T-cell (primary cell): Measurements from ENCODE around the gene MEAF6. TPM values are rescaled to one million over a fixed set of nuclear protein-coding genes. Genes with fewer than 3 reads are reported as not detected.

Experiments
- ATAC-seq, 4 experiments: fragments of 200-7000 bp in 3 of 4; fragments of 150-1000 bp in 1 of 4; cut with Tn5 transposase; replicated peaks in 1 of 4; 1 replicate in 3 of 4; 2 replicates in 1 of 4; pipeline ENCODE4 v1.10.0; 2021; ENCODE audit warnings: moderate library complexity in 3 of 4, mild to moderate bottlenecking in 2 of 4, moderate number of reproducible peaks in 1 of 4
- CTCF ChIA-PET, 2 donors: fragments of 300-600 bp; sonication (Branson Sonifier 250); formaldehyde crosslinking; loops; one replicate each; lab custom pipeline; 2022; ENCODE audit warnings: antibody characterized with exemption in 2 of 2; lab: Charles Lee
- POLR2A ChIA-PET, 2 donors: fragments of 300-600 bp; sonication (Branson Sonifier 250); formaldehyde crosslinking; loops; one replicate each; lab custom pipeline; 2022; ENCODE audit warnings: antibody characterized with exemption in 2 of 2; lab: Charles Lee
- DNase-seq, 35 experiments: peaks; one replicate each; pipeline versions ENCODE4 v3.0.0 to v3.0.0-alpha.2; 2013 to 2023
- H3K27ac ChIP-seq: one replicate; pipeline ENCODE4 v1.5.1; 2013; ENCODE audit warnings: low read length
- H3K27me3 ChIP-seq, 2 experiments: replicated peaks in 1 of 2; 1 replicate in 1 of 2; 2 replicates in 1 of 2; pipeline versions ENCODE4 v1.6.1 to v1.7.0; 2013; ENCODE audit warnings: low read length in 1 of 2, mixed read lengths in 1 of 2; ENCODE audit not compliant: control insufficient read depth in 2 of 2, insufficient read depth in 2 of 2; ENCODE audit errors: extremely low read depth in 1 of 2
- H3K36me3 ChIP-seq, 2 donors: 1 replicate in 1 of 2; 2 replicates in 1 of 2; pipeline versions ENCODE4 v1.6.1 to v1.7.0; 2013; ENCODE audit warnings: low read length in 1 of 2; ENCODE audit not compliant: control insufficient read depth in 2 of 2, insufficient read depth in 1 of 2; ENCODE audit errors: extremely low read depth in 1 of 2
- H3K4me1 ChIP-seq, 2 experiments: 1 replicate in 1 of 2; 2 replicates in 1 of 2; pipeline versions ENCODE4 v1.6.1 to v1.7.0; 2013; ENCODE audit warnings: low read length in 2 of 2, mixed read lengths in 1 of 2; ENCODE audit not compliant: insufficient read depth in 2 of 2, control insufficient read depth in 1 of 2; ENCODE audit errors: extremely low read depth in 1 of 2
- H3K4me3 ChIP-seq, 2 donors: 1 replicate in 1 of 2; 2 replicates in 1 of 2; pipeline versions ENCODE4 v1.5.1 to v1.7.0; 2013; ENCODE audit warnings: mild to moderate bottlenecking in 2 of 2, low read length in 1 of 2, moderate library complexity in 1 of 2; ENCODE audit not compliant: control insufficient read depth in 1 of 2; ENCODE audit errors: extremely low read depth in 1 of 2
- H3K9me3 ChIP-seq: 2 replicates; pipeline ENCODE4 v1.7.0; 2013
- H3K27ac Mint-ChIP-seq, 2 donors: one replicate each; pipeline ENCODE4 v1.8.0; 2020 to 2021; ENCODE audit warnings: mild to moderate bottlenecking in 2 of 2, mixed read lengths in 2 of 2
- H3K27me3 Mint-ChIP-seq, 2 donors: one replicate each; pipeline ENCODE4 v1.8.0; 2021 to 2022; ENCODE audit warnings: mixed read lengths in 2 of 2
- H3K36me3 Mint-ChIP-seq: one replicate; pipeline ENCODE4 v1.8.0; 2021; ENCODE audit warnings: mixed read lengths
- H3K4me1 Mint-ChIP-seq, 3 donors: one replicate each; pipeline ENCODE4 v1.8.0; 2020 to 2022; ENCODE audit warnings: mixed read lengths in 3 of 3, mild to moderate bottlenecking in 1 of 3
- H3K4me3 Mint-ChIP-seq, 3 donors: one replicate each; pipeline ENCODE4 v1.8.0; 2020 to 2022; ENCODE audit warnings: mild to moderate bottlenecking in 3 of 3, mixed read lengths in 3 of 3, moderate library complexity in 3 of 3
- H3K9me3 Mint-ChIP-seq, 3 donors: one replicate each; pipeline ENCODE4 v1.8.0; 2020 to 2022; ENCODE audit warnings: mixed read lengths in 3 of 3
- WGBS: methylation state at CpG from one replicate; pipeline ENCODE4 v1.1.5; 2013; ENCODE audit warnings: missing lambda C conversion rate; ENCODE audit not compliant: insufficient coverage; 5-methylcytosine and 5-hydroxymethylcytosine counted together
- total RNA-seq, 35 experiments: library from RNA in 6 of 35; stranded (reverse) in 6 of 35; fragments of 120-200 nt in 1 of 35; gene quantifications; one replicate each; pipeline versions ENCODE4 v1.2.1 to v1.2.4 and lab custom pipeline; 2013 to 2026

MEAF6 gene
- total RNA-seq, 5 donors from 2014 or later (not counting 1 experiment from before 2014, with no cell fraction given) = 54.0 to 86.3 (median 84.9) TPM

DNA sequence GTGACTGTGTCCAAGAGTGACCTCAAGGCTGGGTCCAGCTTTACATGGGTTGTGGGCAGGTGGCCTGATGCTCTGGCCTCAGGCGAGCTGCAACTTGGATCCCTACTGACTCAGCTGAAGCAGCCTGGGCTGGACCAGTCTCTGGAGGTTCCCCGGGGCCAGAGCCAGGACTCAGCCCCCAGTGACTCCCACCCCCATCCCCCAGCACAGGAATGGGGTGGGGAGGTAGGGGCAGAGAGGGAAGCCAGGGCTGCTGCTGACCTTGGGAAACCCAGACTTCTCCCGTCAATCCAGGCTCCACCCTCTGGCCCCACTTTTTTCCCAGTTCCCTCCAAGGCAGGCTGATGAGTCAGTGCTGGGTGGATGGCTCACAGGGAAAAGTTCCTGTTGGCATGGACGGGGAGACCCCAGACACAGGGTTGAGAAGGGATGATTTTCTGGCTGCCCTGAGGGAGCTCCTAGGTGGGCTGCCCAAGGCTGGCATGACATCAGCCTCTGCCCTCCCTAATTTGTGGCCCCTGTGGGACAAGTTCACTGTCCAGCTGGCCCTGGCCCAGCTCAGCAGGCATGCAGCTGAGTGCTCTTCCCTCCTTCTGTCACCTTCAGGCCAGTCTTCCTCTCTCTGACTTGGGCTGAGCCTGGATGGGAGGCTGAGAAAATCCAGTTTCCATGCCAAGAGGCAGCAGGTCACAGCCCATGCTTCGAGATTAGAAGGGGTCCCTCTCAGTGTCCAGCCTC lies 37.9 kb downstream of the MEAF6 start:
- 6% methylated on average over 2 of the region's 5 CpGs for WGBS
- DNase-seq (peak in 2 of 35 experiments; percentile 4 to 6), ATAC-seq (no peak)
- Histone ChIP-seq H3K27ac (peak overlapping the region; percentile 98), H3K4me1 (peaks cover 43 to 87% of the 10 kb centered on the region in 2 experiments), H3K36me3 (peaks cover 4 to 45% of the 10 kb centered on the region in 2 donors), H3K27me3 (no peaks in the 10 kb centered on the region), H3K9me3 (no peaks in the 10 kb centered on the region), H3K4me3 (peak overlapping the region; percentile 92 to 93)
- Mint-ChIP-seq H3K9me3 (no peaks in the 10 kb centered on the region), H3K27ac (peak overlapping the region; percentile 97 to 100), H3K4me1 (peaks cover 60 to 67% (median 66%) of the 10 kb centered on the region in 3 donors), H3K4me3 (peak overlapping the region; percentile 92 to 98 (median 95)), H3K36me3 (peaks cover 39% of the 10 kb centered on the region), H3K27me3 (no peaks in the 10 kb centered on the region)
- ChIA-PET POLR2A (interaction anchor here (0.6 to 1.7 kb wide), 4 partner anchors 9 to 1327 kb away, joined by 3 to 6 read pairs (median 4); partner anchors contain the start of gene TRAPPC3 (in 1 of the 2)), CTCF (interaction anchor here (0.9 to 1.4 kb wide), 2 partner anchors 10 kb away, joined by 5 to 9 read pairs; no protein-coding TSS in a partner anchor)

- no peaks in the 10 kb centered on the region for H3K9me3 Mint-ChIP-seq
- WGBS = 4% methylated on average over 9 of the region's 9 CpGs
- no peak for ATAC-seq
- H3K4me3 ChIP-seq = peak overlapping the region; percentile 92 to 93
- H3K4me1 Mint-ChIP-seq = peaks cover 59 to 66% (median 63%) of the 10 kb centered on the region in 3 donors
- peaks cover 35% of the 10 kb centered on the region for H3K36me3 Mint-ChIP-seq
- peak overlapping the region; percentile 92 to 98 (median 95) for H3K4me3 Mint-ChIP-seq
- H3K27ac ChIP-seq = peak overlapping the region; percentile 98
- ChIA-PET CTCF (interaction anchor here (0.8 to 2.0 kb wide), 3 partner anchors 9 to 18 kb away, joined by 3 to 9 read pairs (median 4); no protein-coding TSS in a partner anchor), POLR2A (interaction anchor here (0.6 to 1.7 kb wide), 2 partner anchors 9 to 1327 kb away, joined by 4 to 6 read pairs; partner anchors contain the start of gene TRAPPC3 (in 1 of the 2))
- H3K27ac Mint-ChIP-seq = peak overlapping the region; percentile 97 to 100
- peak in 2 of 35 experiments; percentile 3 to 27 for DNase-seq
- H3K9me3 ChIP-seq = no peaks in the 10 kb centered on the region
- no peaks in the 10 kb centered on the region for H3K27me3 Mint-ChIP-seq
- peaks cover 43 to 87% of the 10 kb centered on the region in 2 experiments for H3K4me1 ChIP-seq
- no peaks in the 10 kb centered on the region for H3K27me3 ChIP-seq
- peaks cover 3 to 39% of the 10 kb centered on the region in 2 donors for H3K36me3 ChIP-seq
Measured at GRCh38 chr1:37476087-37476452, 38.5 kb downstream of the MEAF6 start.

DNA sequence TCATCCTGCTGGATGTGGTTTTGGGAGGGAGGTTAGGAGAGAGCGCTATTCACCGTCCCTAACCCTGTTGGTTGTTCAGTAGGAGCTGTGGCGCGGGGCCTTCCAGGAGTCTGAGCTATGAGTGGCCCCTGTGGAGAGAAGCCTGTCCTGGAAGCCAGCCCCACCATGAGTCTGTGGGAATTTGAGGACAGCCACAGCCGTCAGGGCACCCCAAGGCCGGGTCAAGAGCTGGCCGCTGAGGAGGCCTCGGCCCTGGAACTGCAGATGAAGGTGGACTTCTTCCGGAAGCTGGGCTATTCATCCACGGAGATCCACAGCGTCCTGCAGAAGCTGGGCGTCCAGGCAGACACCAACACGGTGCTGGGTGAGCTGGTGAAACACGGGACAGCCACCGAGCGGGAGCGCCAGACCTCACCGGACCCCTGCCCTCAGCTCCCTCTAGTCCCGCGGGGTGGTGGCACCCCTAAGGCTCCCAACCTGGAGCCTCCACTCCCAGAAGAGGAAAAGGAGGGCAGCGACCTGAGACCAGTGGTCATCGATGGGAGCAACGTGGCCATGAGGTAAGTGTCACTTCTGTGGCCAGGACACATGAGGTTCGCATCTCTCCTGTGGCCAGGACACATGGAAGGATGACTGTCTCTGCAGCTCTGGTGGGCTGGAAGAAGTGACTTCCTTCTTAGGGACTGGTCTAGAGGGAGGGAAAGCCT lies 39.0 kb downstream of the MEAF6 start:
- Histone ChIP-seq H3K27me3 (no peaks in the 10 kb centered on the region), H3K27ac (peak overlapping the region; percentile 98), H3K36me3 (peaks cover 0 to 34% of the 10 kb centered on the region in 2 donors), H3K4me3 (peak overlapping the region; percentile 92 to 93), H3K4me1 (peaks cover 43 to 83% of the 10 kb centered on the region in 2 experiments), H3K9me3 (no peaks in the 10 kb centered on the region)
- ChIA-PET CTCF (interaction anchor here (0.5 to 2.0 kb wide), 5 partner anchors 9 to 23 kb away, joined by 3 to 9 read pairs (median 4); no protein-coding TSS in a partner anchor), POLR2A (interaction anchor here (0.6 to 1.7 kb wide), 6 partner anchors 10 to 1010 kb away, joined by 3 to 6 read pairs (median 3); partner anchors contain the start of gene MEAF6 (in 2 of the 2))
- Mint-ChIP-seq H3K27ac (peak overlapping the region; percentile 97 to 100), H3K4me3 (peak overlapping the region; percentile 92 to 98 (median 95)), H3K9me3 (no peaks in the 10 kb centered on the region), H3K27me3 (no peaks in the 10 kb centered on the region), H3K36me3 (peaks cover 35% of the 10 kb centered on the region), H3K4me1 (peaks cover 54 to 64% (median 63%) of the 10 kb centered on the region in 3 donors)
- WGBS = 6% methylated on average over 21 of the region's 24 CpGs
- ATAC-seq (no peak), DNase-seq (peak in 3 of 35 experiments; percentile 7 to 33 (median 10))

DNA sequence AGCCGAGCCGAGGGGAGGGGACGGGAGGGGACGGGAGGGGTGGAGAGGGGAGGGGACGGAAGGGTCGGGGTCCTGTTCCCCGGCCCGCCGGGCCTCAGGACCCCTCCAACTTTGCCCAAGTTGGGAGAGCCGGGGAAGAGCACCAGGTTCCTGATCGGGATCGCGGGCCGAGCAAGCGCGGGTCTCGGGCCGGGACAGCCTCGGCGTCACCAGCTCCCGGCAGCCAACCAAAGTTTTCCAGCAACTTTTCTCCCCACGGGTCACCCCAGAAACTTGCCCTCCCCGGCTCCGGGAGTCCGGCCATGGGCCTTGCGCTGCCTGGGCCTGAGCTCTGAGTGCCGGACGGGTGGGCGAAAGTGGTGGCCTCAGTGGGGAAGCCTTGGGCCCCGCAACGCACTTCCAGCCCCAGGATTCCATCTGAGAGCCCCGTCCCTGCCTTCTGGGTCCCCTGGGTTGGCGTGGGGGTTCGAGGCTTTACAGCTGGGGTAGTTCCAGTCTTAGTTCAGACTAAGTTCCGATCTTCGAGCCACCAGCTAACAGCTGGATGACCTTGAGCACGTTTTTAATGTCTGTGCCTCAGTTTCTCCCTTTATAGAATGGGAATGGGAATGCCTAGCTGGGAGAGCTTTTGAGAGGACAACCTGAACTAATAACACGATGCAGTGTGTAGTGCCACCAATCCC lies 39.7 kb downstream of the MEAF6 start:
- ChIA-PET CTCF (interaction anchor here (0.5 to 2.0 kb wide), 4 partner anchors 12 to 22 kb away, joined by 3 to 9 read pairs (median 6); no protein-coding TSS in a partner anchor), POLR2A (interaction anchor here (0.6 to 1.7 kb wide), 6 partner anchors 11 to 1009 kb away, joined by 3 to 6 read pairs (median 3); partner anchors contain the start of gene MEAF6 (in 2 of the 2))
- ATAC-seq (no peak), DNase-seq (peak in 2 of 35 experiments; percentile 11 to 34)
- Histone ChIP-seq H3K4me1 (peaks cover 40 to 76% of the 10 kb centered on the region in 2 experiments), H3K27me3 (no peaks in the 10 kb centered on the region), H3K27ac (peak overlapping the region; percentile 98), H3K9me3 (no peaks in the 10 kb centered on the region), H3K36me3 (peaks cover 0 to 27% of the 10 kb centered on the region in 2 donors), H3K4me3 (peak overlapping the region; percentile 92 to 93)
- under 1% methylated on average over 18 of the region's 38 CpGs for WGBS
- peaks cover 35% of the 10 kb centered on the region for H3K36me3 Mint-ChIP-seq
- peak overlapping the region; percentile 97 to 100 for H3K27ac Mint-ChIP-seq
- H3K4me3 Mint-ChIP-seq = peak overlapping the region; percentile 92 to 98 (median 95)
- H3K27me3 Mint-ChIP-seq = no peaks in the 10 kb centered on the region
- H3K4me1 Mint-ChIP-seq = peaks cover 48 to 64% (median 61%) of the 10 kb centered on the region in 3 donors
- no peaks in the 10 kb centered on the region for H3K9me3 Mint-ChIP-seq

- Mint-ChIP-seq H3K4me1 (peaks cover 50 to 64% (median 63%) of the 10 kb centered on the region in 3 donors), H3K9me3 (no peaks in the 10 kb centered on the region), H3K27ac (peak within 1 kb of the TSS; percentile 97 to 100), H3K4me3 (peak within 1 kb of the TSS; percentile 92 to 98 (median 95)), H3K36me3 (peaks cover 31% of the 10 kb centered on the region), H3K27me3 (no peaks in the 10 kb centered on the region)
- Histone ChIP-seq H3K27me3 (no peaks in the 10 kb centered on the region), H3K4me1 (peaks cover 40 to 69% of the 10 kb centered on the region in 2 experiments), H3K27ac (peak within 1 kb of the TSS; percentile 98), H3K4me3 (peak within 1 kb of the TSS; percentile 92 to 93), H3K9me3 (no peaks in the 10 kb centered on the region), H3K36me3 (peaks cover 0 to 26% of the 10 kb centered on the region in 2 donors)
- peak; percentile 83 to 97 (median 90) for DNase-seq
- WGBS = under 1% methylated on average over 58 of the region's 78 CpGs
- POLR2A ChIA-PET = interaction anchor here (0.6 to 0.7 kb wide), 4 partner anchors 37 to 155 kb away, joined by 3 to 4 read pairs (median 3); no protein-coding TSS in a partner anchor
- ATAC-seq = peak; percentile 65 to 79 (median 74)
- CTCF ChIA-PET = interaction anchor here in 1 of 2 donors (1.9 to 2.0 kb wide), 2 partner anchors 13 kb away, joined by 8 to 9 read pairs; no protein-coding TSS in a partner anchor
Measured at GRCh38 chr1:37474046-37474696, 40.4 kb downstream of the MEAF6 start, which contains the start of gene ZC3H12A. TSS of gene ZC3H12A (plus strand) at chr1:37474580. CDS start at chr1:37475497, 917 bp downstream.
